Activated CD8-positive, alpha-beta memory T cell treated with anti-CD3 and anti-CD28 coated beads, Interleukin-2, amount 10 ng/mL, durations not matched to agents 7 days and 5 days (primary cell): ENCODE results near the gene UBA52. TPM values are rescaled to one million over a fixed set of nuclear protein-coding genes. Genes with fewer than 3 reads are reported as not detected.

ENCODE experiments used
- ATAC-seq: fragments of 150-1000 bp; cut with Tn5 transposase; one replicate; pipeline ENCODE4 v1.10.0; 2021; ENCODE audit warnings: moderate library complexity
- CTCF ChIA-PET: fragments of 350-600 bp; sonication (Branson Sonifier 250); formaldehyde crosslinking; loops from one replicate; lab custom pipeline; 2021; ENCODE audit warnings: antibody characterized with exemption; lab: Charles Lee
- DNase-seq: peaks from one replicate; pipeline ENCODE4 v3.0.0-alpha.2; 2020
- H3K27ac Mint-ChIP-seq: one replicate; pipeline ENCODE4 v1.8.0; 2021; ENCODE audit warnings: mild to moderate bottlenecking, mixed read lengths
- H3K27me3 Mint-ChIP-seq: one replicate; pipeline ENCODE4 v1.8.0; 2021; ENCODE audit warnings: mixed read lengths
- H3K36me3 Mint-ChIP-seq: one replicate; pipeline ENCODE4 v1.8.0; 2021; ENCODE audit warnings: mild to moderate bottlenecking, mixed read lengths
- H3K4me1 Mint-ChIP-seq: one replicate; pipeline ENCODE4 v1.8.0; 2021; ENCODE audit warnings: mixed read lengths
- H3K4me3 Mint-ChIP-seq: one replicate; pipeline ENCODE4 v1.8.0; 2021; ENCODE audit warnings: mild to moderate bottlenecking, moderate library complexity, mixed read lengths
- H3K9me3 Mint-ChIP-seq: one replicate; pipeline ENCODE4 v1.8.0; 2022; ENCODE audit warnings: low read depth, mixed read lengths
- total RNA-seq, 2 experiments: library from RNA; stranded (reverse); gene quantifications; one replicate each; pipeline ENCODE4 v1.2.3, GENCODE V29; 2021

Gene UBA52
- total RNA-seq, 2 experiments from 2014 or later: 1,256 to 1,325 TPM

DNA sequence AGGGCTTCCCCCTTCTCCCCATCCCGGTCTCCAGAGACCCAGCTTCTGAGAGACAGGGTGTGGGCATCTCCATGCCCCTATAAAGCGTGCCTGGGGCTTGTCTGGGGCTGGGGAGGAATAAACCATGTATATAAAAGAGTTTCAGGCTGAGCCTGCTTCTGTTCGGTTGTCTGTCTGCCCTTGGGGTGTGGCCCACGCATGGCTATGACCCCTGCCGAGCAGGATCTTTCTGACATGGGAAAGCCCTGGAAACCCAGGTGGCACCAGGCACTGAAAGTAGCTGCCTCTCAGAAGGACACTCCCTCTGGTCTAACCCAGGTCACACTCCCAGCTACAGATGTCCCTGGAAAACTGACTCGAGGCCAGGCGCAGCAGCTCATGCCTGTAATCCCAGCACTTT lies 49.2 kb downstream of the UBA52 start:
- H3K4me3 Mint-ChIP-seq: no peak overlapping the region
- peaks cover 10% of the 10 kb centered on the region for H3K27me3 Mint-ChIP-seq
- no peak overlapping the region for H3K27ac Mint-ChIP-seq
- CTCF ChIA-PET: no interaction called here
- DNase-seq: no peak
- H3K4me1 Mint-ChIP-seq: no peaks in the 10 kb centered on the region
- no peaks in the 10 kb centered on the region for H3K9me3 Mint-ChIP-seq
- no peak for ATAC-seq
- H3K36me3 Mint-ChIP-seq: no peaks in the 10 kb centered on the region

DNA sequence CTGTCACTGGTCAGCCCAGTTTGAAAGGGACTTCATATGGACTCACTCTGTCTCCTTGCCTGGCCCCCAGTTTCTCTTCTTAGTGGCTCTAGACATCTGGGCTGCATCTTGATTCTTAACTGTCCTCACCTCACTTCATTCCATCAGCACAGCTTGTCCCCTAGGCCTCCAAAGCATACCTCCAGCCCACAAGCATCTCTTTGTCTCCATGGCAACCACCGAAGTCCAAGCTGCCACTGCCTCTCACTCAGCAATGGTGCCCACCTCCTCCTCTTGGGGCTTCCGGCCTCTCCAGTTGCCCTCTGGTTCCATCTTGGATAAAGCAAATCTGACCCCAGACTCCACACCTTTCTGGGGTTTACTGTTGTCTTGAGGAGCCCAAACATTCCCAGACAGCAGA lies 55.2 kb downstream of the UBA52 start:
- DNase-seq (no peak), ATAC-seq (no peak)
- Mint-ChIP-seq H3K4me3 (no peak overlapping the region), H3K36me3 (no peaks in the 10 kb centered on the region), H3K9me3 (no peaks in the 10 kb centered on the region), H3K4me1 (no peaks in the 10 kb centered on the region), H3K27me3 (peaks cover 7% of the 10 kb centered on the region), H3K27ac (no peak overlapping the region)
- CTCF ChIA-PET: no interaction called here

Other genes starting within 250 kb of the UBA52 start
- 100 to 1,000 TPM; 209 to 236 TPM for gene LSM4, start 248.8 kb upstream of the UBA52 start, total RNA-seq
- 10 to 100 TPM; 35.5 to 44.7 TPM for gene PGPEP1, start 231.3 kb upstream of the UBA52 start, total RNA-seq
- gene GDF15, start 185.7 kb upstream of the UBA52 start, total RNA-seq: not detected
- gene LRRC25, start 174.2 kb upstream of the UBA52 start, total RNA-seq: under 1 TPM in 1 of 2 experiments, not detected in 1; 0.12 TPM
- gene SSBP4, start 152.5 kb upstream of the UBA52 start, total RNA-seq: 100 to 1,000 TPM; 197 to 247 TPM
- gene ISYNA1, start 133.7 kb upstream of the UBA52 start, total RNA-seq: 10 to 100 TPM; 29.6 to 30.0 TPM
- gene ELL, start 49.8 kb upstream of the UBA52 start, total RNA-seq: 10 to 100 TPM; 22.9 to 33.7 TPM
- gene FKBP8, start 28.3 kb upstream of the UBA52 start, total RNA-seq: 100 to 1,000 TPM; 220 to 286 TPM
- 100 to 1,000 TPM; 106 to 113 TPM for gene KXD1, start 14.0 kb upstream of the UBA52 start, total RNA-seq
- gene REX1BD, start 16.9 kb downstream of the UBA52 start, total RNA-seq: 100 to 1,000 TPM in 1 of 2 experiments, 10 to 100 TPM in 1; 88.9 to 102 TPM
- not detected for gene CRLF1, start 34.9 kb downstream of the UBA52 start, total RNA-seq
- not detected for gene TMEM59L, start 41.0 kb downstream of the UBA52 start, total RNA-seq
- 10 to 100 TPM; 12.8 to 15.8 TPM for gene KLHL26, start 65.2 kb downstream of the UBA52 start, total RNA-seq
- 1 to 10 TPM; 5.9 to 6.4 TPM for gene CRTC1, start 111.8 kb downstream of the UBA52 start, total RNA-seq
- not detected for gene COMP, start 219.4 kb downstream of the UBA52 start, total RNA-seq